HFF-Myc (cell line): ENCODE measurements around the gene PRKN.

Experiments
- DNase-seq: peaks from one replicate; pipeline ENCODE4 v3.0.0-alpha.2; 2011; ENCODE audit warnings: low read depth; ENCODE audit errors: extremely low read depth
- H3K4me3 ChIP-seq: replicated peaks from 2 replicates; pipeline ENCODE4 v1.5.1; 2011; ENCODE audit warnings: low read depth, mild to moderate bottlenecking, control low read depth, low read length
- TF ChIP-seq, protein P1 (sequence below): IDR thresholded peaks from 2 replicates; pipeline ENCODE4 v1.5.1; 2012; ENCODE audit warnings: mild to moderate bottlenecking, low read depth, low read length, control low read depth; ENCODE audit errors: missing control alignments

Gene PRKN

DNA sequence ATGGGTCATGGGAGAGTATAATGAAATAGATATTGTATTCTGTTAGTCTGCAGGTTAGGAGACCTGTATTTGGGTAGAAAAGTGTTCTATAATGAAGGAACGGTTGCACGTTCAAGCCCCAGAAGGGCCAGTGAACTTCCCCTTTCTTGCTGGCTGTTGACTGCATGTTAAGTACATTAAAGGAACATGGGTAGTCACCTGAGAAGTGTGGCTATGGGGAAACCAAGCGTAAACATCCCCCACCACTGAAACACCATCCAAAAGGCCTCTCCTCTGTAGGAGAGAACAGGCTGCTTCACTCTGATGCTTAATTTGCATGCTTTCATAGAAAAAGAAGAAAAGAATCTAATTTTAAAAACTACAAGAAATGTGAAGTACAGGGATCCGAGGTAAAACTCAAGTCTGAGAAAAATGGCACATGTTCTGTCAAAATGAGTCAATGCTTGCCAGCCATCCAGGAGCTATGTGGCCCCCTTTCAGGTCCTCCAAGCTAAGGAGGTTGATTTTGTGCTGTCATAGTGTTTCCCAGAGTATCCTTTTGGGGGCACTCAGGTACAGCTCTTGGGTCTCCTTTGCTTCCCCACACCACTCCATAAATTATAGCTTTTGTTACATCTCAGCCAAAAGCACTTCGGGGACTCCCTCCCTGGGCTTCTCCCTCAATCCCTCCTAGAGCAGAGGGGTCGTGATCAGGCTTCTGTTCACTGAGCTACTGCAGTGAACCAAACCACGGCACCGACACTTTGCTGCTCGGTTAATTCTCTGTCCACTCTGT lies 1170.0 kb downstream of the PRKN start:
- TF ChIP-seq, protein P1, sequence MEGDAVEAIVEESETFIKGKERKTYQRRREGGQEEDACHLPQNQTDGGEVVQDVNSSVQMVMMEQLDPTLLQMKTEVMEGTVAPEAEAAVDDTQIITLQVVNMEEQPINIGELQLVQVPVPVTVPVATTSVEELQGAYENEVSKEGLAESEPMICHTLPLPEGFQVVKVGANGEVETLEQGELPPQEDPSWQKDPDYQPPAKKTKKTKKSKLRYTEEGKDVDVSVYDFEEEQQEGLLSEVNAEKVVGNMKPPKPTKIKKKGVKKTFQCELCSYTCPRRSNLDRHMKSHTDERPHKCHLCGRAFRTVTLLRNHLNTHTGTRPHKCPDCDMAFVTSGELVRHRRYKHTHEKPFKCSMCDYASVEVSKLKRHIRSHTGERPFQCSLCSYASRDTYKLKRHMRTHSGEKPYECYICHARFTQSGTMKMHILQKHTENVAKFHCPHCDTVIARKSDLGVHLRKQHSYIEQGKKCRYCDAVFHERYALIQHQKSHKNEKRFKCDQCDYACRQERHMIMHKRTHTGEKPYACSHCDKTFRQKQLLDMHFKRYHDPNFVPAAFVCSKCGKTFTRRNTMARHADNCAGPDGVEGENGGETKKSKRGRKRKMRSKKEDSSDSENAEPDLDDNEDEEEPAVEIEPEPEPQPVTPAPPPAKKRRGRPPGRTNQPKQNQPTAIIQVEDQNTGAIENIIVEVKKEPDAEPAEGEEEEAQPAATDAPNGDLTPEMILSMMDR: no peak
- no peak overlapping the region for H3K4me3 ChIP-seq
- DNase-seq: no peak

DNA sequence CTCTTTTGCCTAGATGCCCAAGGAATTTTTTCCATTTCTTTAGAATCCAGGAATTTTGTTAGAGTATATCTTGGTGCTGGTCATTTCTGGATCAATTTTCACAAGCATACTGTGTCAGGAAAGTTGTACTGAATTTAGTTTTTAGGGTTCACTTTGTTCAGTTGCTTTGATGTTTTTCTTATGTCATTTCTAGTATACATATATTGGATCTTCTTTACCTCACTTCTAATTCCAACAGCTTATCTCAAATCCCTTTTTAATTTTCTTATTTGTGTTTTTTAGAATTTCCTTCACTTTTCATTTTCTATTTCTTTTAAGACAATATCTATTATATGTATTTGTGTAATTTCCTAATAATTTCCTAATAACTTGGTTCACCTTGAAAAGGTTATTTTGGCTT lies 1172.7 kb downstream of the PRKN start:
- H3K4me3 ChIP-seq: no peak overlapping the region
- no peak for DNase-seq
- TF ChIP-seq, protein P1: no peak

DNA sequence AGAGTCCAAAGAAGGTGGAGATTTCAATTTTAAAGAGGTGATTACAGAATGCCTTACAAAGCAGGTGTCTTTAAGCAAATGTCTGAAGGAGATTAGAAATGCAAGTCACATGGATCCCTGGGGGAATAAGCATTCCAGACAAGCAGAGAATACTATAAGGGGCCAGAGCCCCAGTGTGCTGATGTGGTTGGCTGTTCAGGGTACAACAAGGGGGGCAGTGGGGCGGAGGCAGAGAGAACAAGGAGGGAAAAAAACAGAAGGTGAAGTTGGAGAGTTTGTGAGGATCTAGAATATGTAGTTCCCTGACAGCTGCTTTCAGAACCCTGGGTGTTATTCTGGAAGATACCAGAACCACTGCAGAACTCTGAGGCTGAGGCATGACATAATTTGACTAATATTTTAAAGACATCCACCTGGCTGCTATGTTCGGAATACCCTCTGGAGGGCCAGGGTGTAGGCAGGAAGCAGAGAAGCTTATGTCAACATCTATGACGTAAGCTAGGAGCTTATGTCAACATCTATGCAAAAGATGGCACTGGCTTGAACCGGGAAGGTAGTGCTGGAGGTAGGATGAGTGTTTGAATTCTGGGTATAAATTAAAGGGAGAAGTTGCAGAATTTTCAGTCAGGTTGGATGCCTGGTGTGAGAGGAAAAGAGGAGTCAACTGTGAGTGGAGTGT lies 1177.5 kb downstream of the PRKN start:
- H3K4me3 ChIP-seq: no peak overlapping the region
- no peak for DNase-seq
- TF ChIP-seq, protein P1: no peak

DNA sequence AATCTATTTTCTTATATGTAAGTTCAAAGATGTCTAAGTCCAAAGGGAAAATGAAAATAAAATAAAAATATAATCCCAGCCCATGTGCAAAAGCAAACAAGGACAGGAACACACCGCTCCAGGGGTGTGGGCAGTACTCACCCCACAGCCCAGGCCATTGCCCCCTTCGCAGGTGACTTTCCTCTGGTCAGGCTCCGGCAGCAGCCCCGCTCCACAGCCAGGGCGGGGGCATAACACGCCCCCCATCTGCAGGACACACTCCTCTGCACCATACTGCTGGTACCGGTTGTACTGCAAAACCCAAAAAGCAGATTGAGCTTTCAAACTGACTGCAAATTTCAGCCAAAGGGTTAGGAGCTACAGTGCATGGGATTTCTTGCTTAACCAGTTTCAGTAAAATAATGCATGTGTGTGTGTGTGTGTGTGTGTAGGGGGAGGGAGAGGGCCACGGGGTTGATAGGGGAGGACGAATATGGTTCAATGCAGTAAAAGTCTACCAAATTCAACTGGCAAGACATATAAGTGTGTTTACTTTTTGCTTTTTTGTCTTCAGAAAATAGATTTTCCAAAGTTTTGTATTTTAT lies 1178.8 kb downstream of the PRKN start:
- DNase-seq: no peak
- TF ChIP-seq, protein P1: no peak

DNA sequence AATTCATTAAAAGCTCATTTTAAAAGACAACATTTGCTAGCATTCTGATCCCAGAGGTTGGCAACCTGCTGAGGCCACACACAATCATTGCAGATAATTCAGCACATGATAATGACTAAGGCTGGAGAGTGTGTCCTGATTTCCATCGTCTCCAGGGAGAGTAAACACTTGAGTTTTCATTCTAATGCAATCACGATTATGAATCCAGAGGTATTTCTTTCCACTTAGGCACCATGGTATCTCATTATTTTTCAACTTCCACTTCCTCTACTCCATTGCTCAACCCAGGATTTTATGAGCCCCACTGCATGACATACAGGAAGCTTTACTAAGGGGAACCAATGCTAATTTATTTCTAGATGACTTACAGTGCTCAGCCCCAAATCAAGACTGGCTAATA lies 1179.9 kb downstream of the PRKN start:
- DNase-seq: no peak
- H3K4me3 ChIP-seq: no peak overlapping the region
- TF ChIP-seq, protein P1: no peak

More for the DNA sequence above, 1178.8 kb downstream of the PRKN start:
- no peak overlapping the region for H3K4me3 ChIP-seq

DNA sequence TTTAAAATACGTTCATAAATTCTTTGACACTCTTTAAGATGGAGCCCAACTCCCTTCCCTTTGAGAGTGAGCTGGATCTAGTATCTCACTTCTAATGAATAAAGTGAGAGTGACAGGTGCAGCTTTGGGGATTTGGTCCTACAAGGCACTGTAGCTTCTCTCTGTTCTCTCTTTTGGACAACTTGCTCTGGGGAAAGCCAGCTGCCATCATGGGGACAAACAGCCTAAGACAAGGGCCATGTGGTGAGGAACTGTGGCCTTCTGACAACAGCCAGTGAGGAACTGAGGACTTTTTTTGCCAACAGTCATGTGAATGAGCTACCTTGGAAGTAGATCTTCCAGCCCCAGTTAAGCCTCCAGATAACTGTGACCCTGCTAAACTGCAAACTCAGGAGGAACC lies 1180.9 kb downstream of the PRKN start:
- no peak for DNase-seq
- TF ChIP-seq, protein P1: no peak
- no peak overlapping the region for H3K4me3 ChIP-seq
